Measurements from ENCODE around the gene ARHGEF7.

Gene ARHGEF7

DNA sequence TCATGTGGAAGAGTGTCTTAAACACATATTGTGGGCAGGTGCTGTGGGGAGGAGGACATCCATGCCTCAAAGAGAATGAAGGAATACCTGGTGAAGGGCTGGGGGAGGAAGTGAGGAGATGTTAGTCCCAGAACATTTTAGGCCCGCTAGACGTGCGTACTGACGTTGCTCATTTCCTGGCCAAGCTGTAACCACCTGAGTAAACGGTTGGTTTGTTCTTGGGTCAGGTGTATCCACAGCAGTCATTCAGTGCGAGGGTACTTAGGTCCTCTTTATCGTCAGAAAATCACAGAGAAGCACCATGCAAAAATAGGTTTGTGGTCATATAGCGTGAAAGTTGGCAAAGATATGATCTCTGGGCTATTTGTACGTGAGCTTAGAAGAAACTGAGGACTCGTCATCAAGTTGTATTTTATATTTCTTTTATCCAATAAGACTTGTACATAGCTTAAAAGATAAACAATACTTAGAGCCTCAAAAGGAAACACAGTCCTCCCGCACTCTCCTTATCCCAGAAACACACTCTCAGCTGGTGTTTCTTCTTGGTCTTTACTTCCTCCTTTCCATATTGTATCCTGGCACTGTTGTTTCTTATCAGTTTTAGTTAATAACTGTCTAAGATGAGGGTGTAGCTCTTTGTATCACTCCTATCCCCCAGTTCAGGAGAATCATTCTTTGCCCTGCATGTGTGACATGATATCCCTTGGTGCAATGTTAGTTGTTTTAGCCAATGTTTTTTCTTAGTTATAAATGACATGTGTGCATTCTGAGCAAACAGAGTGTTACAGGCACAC is 52.0 kb downstream of the ARHGEF7 start:
- Mint-ChIP-seq H3K4me3 (peak overlapping the region; percentile 5), H3K9me3 (no peaks in the 10 kb centered on the region), H3K27ac (no peak overlapping the region), H3K27me3 (no peaks in the 10 kb centered on the region), H3K4me1 (peaks cover 85% of the 10 kb centered on the region), H3K36me3 (peaks cover 12% of the 10 kb centered on the region)

DNA sequence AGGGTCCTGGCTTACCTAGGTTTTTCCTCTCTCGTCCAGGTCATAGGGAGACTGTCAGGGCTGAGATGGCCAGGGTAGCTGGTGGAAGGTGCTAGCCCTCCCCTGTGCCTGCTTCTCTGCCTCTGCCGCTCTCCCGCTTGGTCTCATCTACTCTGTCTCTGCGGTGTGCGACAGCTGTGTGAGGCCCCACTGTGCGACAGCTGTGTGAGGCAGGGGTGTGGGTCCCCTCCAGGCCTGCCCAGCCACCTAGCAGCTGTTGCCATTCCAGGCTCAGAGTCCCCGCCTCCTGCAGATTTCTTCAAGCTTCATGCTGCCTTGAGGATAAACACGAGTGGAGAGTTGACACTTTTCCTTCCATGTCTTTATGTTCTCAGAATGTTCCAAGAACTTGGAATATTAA is 53.0 kb downstream of the ARHGEF7 start:
- Mint-ChIP-seq H3K36me3 (peaks cover 12% of the 10 kb centered on the region), H3K27ac (no peak overlapping the region), H3K4me1 (peaks cover 79% of the 10 kb centered on the region), H3K9me3 (no peaks in the 10 kb centered on the region), H3K27me3 (no peaks in the 10 kb centered on the region), H3K4me3 (no peak overlapping the region)

DNA sequence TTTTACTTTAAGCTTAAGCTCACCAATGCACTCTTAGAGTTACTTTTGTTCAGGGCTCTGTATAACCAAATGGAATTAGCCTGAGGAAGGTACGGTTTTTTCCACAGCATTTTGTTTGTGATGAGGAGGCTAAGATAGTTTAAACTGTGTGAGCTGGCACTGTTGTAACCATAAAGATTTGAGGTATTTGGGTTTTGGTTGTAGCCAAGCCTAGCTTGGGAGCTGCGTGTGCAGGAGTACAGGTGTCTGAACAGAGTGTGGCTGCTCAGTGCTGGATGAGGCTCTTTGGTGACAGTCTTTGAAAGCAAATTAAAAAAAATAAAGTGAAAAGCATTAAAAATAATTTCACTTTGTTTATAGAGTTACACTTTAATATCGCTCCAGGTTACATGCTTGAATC is 56.0 kb downstream of the ARHGEF7 start:
- Mint-ChIP-seq H3K9me3 (no peaks in the 10 kb centered on the region), H3K4me1 (peaks cover 81% of the 10 kb centered on the region), H3K36me3 (peaks cover 11% of the 10 kb centered on the region), H3K27ac (no peak overlapping the region), H3K4me3 (no peak overlapping the region), H3K27me3 (no peaks in the 10 kb centered on the region)

DNA sequence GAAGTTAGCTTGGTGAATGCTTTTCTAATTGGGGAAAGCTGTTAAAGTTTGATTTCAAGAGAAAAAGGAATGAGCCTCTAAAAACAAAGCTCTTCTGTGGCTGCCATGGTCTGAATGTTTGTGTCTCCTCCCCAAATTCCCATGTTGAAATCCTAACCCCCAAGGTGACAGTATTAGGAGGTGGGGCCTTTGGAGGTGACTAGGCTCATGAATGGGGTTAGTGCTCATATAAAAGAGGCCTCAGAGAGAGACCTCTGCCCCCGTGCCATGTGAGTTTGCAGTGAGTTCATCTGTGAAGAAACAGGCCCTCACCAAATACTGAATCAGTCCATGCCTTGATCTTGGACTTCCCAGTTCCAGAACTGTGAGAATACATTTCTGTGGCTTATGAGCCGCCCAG is 56.5 kb downstream of the ARHGEF7 start:
- Mint-ChIP-seq H3K9me3 (no peaks in the 10 kb centered on the region), H3K36me3 (peaks cover 10% of the 10 kb centered on the region), H3K27ac (peak overlapping the region; percentile 2), H3K4me1 (peaks cover 81% of the 10 kb centered on the region), H3K27me3 (no peaks in the 10 kb centered on the region), H3K4me3 (no peak overlapping the region)

DNA sequence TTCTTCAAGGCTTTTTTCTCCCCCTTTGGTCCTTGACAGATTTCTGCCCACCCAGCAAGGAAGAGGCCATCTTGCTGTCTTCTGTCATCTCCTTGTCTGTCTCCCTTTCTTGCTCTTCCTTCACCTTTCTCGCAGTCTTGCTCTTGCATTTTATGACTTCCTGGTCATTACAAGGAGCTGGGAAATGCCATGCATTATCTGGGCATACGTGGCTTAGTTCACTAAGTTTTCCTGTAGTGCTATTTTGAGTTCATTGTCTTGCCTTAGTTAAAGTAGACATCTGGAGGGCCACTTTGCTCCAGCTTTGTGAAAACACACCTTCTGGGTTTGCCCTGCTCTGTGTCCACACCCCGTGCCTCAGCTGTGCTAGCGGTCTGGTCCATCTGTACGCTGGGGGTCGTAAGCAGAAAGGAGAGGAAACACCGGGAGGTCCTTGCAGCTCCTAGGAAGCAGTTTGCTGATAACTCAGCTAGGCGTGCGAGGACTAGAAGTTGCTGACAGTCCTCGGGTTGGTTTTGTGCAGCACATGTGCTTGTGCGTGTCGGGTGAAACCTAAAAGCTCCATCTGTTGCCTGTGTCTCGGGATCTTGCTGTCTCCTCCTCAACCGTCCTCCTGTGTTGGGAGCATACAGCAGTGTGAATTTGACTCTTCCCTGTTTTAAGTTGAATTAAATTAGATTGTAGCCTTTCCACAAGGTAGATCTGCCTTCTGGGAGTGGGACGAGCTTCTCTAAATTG is 59.4 kb downstream of the ARHGEF7 start:
- Mint-ChIP-seq H3K4me3 (no peak overlapping the region), H3K27ac (peak overlapping the region; percentile 19), H3K36me3 (peaks cover 4% of the 10 kb centered on the region), H3K27me3 (no peaks in the 10 kb centered on the region), H3K4me1 (peaks cover 81% of the 10 kb centered on the region), H3K9me3 (no peaks in the 10 kb centered on the region)

DNA sequence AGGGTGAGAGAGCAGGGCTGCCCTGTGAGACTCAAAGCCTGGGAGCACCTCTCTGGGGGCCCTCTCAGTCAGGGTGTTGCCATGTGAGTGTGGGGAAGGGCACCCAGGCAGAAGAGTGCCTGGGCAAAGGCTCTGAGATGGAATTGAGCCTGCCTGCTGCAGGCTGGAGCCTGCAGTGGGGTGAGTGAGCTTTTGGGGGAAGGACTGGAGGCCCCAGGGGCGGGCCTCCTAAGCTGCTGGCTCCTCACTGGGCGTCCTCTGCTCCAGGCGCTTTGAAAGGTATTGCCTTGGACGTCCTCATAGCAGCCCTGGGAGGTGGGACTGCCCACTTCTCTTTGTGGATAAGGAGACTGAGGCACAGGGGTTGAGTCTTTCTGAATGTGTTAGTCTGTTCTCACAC is 60.3 kb downstream of the ARHGEF7 start:
- Mint-ChIP-seq H3K4me3 (no peak overlapping the region), H3K9me3 (no peaks in the 10 kb centered on the region), H3K27ac (peak overlapping the region; percentile 3), H3K36me3 (peaks cover 4% of the 10 kb centered on the region), H3K4me1 (peaks cover 84% of the 10 kb centered on the region), H3K27me3 (no peaks in the 10 kb centered on the region)

DNA sequence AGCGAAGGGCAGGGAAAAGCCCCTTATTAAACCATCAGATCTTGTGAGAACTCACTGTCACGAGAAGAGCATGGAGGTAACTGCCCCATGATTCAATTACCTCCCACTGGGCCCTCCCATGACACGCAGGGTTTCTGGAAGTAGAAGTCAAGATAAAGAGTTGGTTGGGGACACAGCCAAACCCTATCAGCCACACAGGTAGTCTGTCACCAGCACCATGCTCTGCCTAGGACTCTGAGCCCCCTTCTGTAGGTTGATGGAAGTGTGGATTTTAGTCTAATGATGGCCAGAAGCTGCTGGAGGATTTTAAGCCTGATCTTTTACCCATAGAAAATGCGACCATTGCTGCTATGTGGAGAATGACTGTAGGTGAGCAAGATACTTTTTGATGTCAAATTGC is 60.8 kb downstream of the ARHGEF7 start:
- H3K4me3 Mint-ChIP-seq = no peak overlapping the region
- H3K4me1 Mint-ChIP-seq = peaks cover 84% of the 10 kb centered on the region
- peaks cover 5% of the 10 kb centered on the region for H3K36me3 Mint-ChIP-seq
- no peaks in the 10 kb centered on the region for H3K27me3 Mint-ChIP-seq
- H3K27ac Mint-ChIP-seq = peak overlapping the region; percentile 18
- H3K9me3 Mint-ChIP-seq = no peaks in the 10 kb centered on the region

DNA sequence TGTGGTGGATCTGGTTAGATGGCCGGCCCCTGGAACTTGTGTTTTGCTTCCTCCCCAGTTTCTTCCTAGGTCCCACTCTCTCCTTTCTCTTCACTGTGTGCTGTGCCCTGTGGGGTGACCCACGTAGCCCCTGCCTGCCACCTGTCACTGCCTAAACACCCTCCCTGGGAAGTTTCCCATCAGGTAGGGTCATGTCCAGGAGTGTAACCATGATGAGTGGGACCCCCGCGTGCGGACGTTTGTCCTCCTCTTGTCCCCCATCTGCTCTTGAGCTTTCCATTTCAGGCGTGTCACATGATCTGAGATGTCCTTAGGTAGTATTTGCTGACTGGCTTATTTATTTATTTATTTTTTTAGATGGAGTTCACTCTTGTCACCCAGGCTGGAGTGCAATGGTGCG is 61.3 kb downstream of the ARHGEF7 start:
- H3K27me3 Mint-ChIP-seq = no peaks in the 10 kb centered on the region
- H3K4me3 Mint-ChIP-seq = no peak overlapping the region
- peaks cover 84% of the 10 kb centered on the region for H3K4me1 Mint-ChIP-seq
- H3K27ac Mint-ChIP-seq = peak overlapping the region; percentile 18
- H3K9me3 Mint-ChIP-seq = no peaks in the 10 kb centered on the region
- peaks cover 5% of the 10 kb centered on the region for H3K36me3 Mint-ChIP-seq

DNA sequence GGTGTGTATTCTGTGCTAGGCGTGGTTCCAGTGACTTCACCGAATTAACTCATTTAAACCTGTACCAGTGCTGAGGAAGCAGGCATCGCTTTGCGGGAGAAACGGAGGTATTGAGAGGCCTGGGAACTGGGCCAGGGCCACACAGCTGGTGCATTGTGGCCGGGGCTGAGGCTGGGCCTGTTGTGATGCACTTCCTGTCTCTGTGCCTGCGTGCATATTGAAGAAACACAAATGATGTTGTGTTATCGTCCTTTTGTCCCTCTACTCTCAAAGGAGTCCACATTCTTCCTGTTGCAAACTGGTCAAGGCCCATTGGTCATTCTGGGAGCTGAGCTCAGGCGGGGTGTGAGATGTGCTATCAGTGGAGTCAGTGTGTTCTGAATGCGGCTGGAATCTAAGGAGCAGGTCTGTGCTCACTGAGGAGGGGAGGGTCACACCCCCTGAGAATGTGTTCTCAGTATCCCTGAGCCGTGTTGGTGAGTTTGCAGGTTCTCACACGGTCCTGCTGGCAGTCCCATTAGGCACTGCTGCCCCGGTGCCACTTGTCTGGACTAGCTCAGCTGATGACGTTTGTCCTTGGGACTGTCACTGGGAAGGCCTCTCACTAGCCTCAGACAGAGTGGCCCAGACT is 62.1 kb downstream of the ARHGEF7 start:
- Mint-ChIP-seq H3K4me3 (peak overlapping the region; percentile 80), H3K36me3 (peaks cover 5% of the 10 kb centered on the region), H3K9me3 (no peaks in the 10 kb centered on the region), H3K27me3 (no peaks in the 10 kb centered on the region), H3K4me1 (peaks cover 85% of the 10 kb centered on the region), H3K27ac (peak overlapping the region; percentile 96)

DNA sequence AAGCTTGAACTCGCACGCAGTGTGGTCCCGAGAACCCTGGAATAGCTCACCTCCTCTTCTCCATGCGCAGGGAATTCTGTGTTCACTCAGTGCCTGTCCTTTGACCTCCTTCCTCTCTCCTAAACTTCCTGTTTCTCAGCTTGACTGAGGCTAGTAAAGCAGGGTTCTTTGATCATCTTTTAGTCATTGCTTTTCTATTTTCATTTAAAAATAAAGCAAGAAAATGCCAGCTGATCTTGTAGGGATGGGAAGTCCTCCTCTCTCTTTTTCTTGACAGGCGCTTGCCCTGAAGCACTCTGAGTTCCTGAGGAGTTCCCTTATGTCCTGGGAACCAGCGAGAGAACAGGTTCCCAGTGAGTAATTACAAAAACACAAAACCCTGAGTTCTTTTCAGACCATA is 62.8 kb downstream of the ARHGEF7 start:
- H3K4me3 Mint-ChIP-seq = peak overlapping the region; percentile 53
- peaks cover 5% of the 10 kb centered on the region for H3K36me3 Mint-ChIP-seq
- H3K27me3 Mint-ChIP-seq = no peaks in the 10 kb centered on the region

DNA sequence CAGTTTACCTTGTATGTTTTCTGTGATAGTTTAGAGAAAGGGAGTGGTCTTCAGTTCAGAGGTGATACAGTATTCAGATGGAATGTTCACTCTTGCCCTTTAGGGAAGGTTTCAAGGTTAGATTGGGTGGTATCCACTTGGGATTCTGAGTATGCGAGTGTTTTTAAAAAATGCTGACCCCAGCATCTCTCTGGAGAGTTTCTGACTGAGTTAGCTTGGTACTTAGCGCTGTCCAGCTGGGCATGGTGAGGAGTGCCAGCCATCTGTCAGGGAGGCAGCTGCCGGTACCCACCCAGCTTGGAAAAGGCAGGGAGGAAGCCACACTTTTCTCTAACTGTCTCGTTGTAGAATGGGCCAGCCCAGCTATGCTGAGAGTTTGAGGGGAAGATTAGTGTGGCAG is 63.3 kb downstream of the ARHGEF7 start:
- Mint-ChIP-seq H3K27me3 (no peaks in the 10 kb centered on the region), H3K36me3 (peaks cover 5% of the 10 kb centered on the region), H3K27ac (peak overlapping the region; percentile 96), H3K4me1 (peaks cover 90% of the 10 kb centered on the region), H3K4me3 (no peak overlapping the region), H3K9me3 (no peaks in the 10 kb centered on the region)

More for the DNA sequence above, 62.8 kb downstream of the ARHGEF7 start:
- peaks cover 90% of the 10 kb centered on the region for H3K4me1 Mint-ChIP-seq
- H3K27ac Mint-ChIP-seq = peak overlapping the region; percentile 96
- H3K9me3 Mint-ChIP-seq = no peaks in the 10 kb centered on the region

DNA sequence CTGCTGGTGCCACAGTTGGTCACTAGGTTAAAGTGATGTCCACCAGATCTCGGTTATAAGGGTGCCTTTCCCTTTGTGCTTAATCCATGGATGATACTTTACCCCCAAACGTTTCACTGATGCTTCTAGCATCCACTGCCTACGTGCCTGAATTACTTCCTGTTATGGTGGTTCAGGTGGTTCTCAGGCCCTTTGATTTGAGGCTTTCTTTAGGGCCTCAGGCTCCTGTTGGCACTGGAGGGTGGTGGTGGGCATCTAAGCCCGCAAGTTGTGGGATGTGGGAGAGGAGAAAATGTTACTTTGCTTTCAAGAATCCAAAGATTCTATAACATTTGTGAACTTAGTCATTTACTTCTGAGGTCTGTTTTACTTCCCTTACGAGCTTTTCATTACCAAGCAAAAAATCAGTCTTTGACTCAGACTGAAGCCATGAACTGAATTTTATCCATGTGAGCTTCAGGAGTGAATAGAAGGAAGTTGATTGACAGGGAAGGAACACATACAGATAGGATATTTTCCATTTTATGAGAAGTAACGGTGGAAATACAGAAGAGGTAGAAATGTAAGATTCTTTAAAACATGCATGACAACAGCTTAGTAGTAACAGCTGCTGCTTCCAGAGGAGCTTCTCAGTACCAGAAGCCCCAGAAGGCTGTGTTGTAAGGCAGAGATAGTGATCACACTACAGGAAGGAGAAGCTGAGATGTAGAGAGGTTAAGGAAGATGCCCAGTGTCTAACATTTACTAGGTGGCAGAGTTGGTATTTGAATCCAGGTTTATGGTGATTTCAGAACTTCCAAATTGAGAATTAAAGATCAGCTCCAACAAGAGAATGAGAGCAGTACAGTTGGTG is 65.0 kb downstream of the ARHGEF7 start:
- Mint-ChIP-seq H3K27ac (peak overlapping the region; percentile 84), H3K27me3 (no peaks in the 10 kb centered on the region), H3K4me3 (peak overlapping the region; percentile 31), H3K36me3 (peaks cover 2% of the 10 kb centered on the region), H3K9me3 (no peaks in the 10 kb centered on the region), H3K4me1 (peaks cover 94% of the 10 kb centered on the region)

DNA sequence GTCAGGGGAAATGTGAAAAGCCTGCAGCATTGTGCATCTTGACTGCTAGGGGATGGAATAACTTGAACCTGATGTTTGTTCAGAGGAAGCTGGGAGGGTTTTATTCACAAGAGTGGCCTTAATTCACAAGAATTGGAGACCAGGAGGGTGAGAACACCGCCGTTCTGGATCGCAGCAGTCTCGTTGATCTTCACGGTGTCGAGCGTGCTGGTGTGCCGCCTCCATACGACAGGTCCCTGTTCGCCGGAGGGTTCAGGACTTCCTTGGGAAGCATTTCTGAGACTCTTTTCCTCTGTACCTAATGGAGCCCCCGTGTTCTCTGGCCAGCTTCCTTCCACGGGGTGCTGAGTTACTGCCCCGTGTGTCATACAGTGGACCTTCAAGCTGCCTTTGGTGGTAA is 66.9 kb downstream of the ARHGEF7 start:
- Mint-ChIP-seq H3K27ac (no peak overlapping the region), H3K9me3 (no peaks in the 10 kb centered on the region), H3K4me1 (peaks cover 96% of the 10 kb centered on the region), H3K27me3 (no peaks in the 10 kb centered on the region), H3K36me3 (peaks cover 2% of the 10 kb centered on the region), H3K4me3 (no peak overlapping the region)

DNA sequence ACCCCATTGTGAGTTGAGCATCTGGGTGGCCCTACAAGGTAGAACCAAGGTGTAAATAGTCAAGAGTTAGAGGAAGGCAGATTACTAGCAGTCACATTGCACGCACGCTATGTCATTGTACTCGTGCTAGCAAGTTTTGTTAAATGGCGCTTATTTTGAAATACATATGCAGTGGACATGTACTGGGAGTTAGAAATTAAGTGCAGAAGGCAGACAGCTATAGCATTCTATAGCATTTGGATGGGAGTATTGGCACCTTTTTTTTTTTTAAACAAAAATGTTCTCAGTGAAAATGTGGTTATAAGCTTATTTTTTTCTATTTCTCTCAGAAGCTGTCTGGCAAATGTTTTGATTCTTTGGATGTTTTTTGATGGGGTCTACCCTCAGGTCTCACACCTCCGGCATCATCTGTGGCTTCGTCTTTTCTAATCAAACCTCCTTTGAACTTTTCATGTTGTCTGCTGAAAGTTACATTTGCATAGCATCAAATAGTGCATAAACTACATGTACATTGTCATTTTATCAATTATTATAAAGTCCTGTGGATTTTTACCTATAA is 68.1 kb downstream of the ARHGEF7 start:
- H3K9me3 Mint-ChIP-seq = no peaks in the 10 kb centered on the region
- H3K4me3 Mint-ChIP-seq = peak overlapping the region; percentile 75
- H3K4me1 Mint-ChIP-seq = peaks cover 96% of the 10 kb centered on the region
- H3K36me3 Mint-ChIP-seq = peaks cover 2% of the 10 kb centered on the region
- no peaks in the 10 kb centered on the region for H3K27me3 Mint-ChIP-seq
- H3K27ac Mint-ChIP-seq = peak overlapping the region; percentile 96

DNA sequence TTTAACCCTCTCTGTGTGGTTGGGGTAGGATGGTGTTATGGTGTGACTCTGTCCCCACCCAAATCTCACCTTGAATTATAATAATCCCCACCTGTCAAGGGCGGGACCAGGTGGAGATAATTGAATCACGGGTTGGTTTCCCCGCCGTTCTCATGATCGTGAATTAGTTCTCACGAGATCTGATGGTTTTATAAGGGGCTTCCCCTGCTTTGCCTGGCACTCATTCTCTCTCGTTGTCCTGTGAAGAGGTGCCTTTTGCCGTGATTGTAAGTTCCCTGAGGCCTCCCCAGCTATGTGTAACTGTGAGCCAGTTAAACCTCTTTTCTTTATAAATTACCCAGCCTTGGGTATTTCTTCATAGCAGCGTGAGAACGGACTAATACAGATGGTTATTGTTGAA is 68.8 kb downstream of the ARHGEF7 start:
- no peaks in the 10 kb centered on the region for H3K27me3 Mint-ChIP-seq
- no peaks in the 10 kb centered on the region for H3K9me3 Mint-ChIP-seq
- peak overlapping the region; percentile 96 for H3K27ac Mint-ChIP-seq
- H3K4me3 Mint-ChIP-seq = peak overlapping the region; percentile 75
- H3K36me3 Mint-ChIP-seq = peaks cover 2% of the 10 kb centered on the region
- H3K4me1 Mint-ChIP-seq = peaks cover 97% of the 10 kb centered on the region

Measured in activated naive CD4-positive, alpha-beta T cell treated with anti-CD3 and anti-CD28 coated beads, Interleukin-2, amount 50 U/mL, for 24 hours (primary cell).